ENCODE results near the gene RTTN.

The RTTN gene

DNA sequence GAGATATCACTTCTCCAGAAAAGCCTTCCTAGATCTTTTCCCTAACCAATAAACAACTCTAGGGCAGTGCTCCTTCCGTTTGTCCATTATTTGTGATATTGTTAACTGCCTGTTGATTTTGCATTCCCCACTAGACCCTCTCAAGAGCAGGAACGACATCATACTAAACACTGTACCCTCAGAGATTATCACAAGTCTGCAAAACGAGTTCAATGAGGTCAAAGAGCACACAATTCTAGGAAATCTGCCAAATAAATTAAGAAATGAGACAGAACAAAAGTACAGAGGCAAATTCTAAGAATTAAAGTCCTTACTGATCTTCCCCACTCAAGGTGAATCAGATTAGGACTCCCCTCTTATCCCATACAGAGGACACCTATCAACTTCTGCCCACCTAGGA, 7.6 kb downstream of the RTTN start:
- DNase-seq (ENCODE audit: low read depth), result no peak

DNA sequence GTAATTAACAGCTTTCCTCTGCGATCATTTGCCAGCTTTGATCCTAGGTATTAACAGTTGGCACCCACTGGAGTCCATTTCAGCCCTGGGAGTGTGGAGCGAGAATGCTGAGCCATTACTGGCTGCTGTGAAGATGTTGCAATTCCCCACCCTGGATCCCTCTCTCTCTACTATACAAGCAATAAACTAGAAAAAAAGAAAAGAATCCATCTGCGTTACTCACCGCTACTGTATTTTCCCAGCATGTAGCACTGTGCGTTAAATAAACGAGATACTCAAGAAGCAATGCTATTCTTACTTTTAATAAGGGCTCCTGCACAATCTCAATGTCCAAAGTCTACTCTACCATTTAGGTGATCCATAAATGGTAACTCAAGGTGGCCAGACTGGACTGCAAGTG, 8.5 kb downstream of the RTTN start:
- DNase-seq (ENCODE audit: low read depth), result no peak

DNA sequence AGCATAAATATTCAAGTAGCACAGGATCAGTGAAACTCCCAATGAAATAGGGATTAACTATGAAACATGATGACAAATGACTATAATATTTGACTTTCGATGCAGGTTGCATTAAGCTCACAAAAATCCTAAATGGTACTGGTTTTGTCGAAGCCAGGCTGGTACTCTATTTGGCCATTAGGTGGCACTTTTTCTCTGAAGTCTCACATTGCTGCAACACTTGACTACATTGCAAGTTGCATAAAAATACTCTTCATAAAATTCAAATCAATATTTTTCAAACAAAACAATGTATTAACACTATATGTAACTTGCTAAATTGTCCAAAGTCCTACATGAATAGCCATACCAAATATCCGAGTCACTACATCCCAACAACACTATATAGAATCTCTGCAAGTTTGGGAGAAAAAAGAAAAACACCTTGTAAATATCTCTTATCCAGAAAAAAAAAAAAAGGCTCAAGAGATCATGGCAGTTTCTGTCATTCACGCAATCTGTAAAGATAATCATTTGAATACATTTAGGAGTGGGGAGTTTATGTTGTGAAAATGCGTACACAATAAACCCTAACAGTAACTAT, 9.5 kb downstream of the RTTN start:
- no peak for DNase-seq (ENCODE audit: low read depth)

DNA sequence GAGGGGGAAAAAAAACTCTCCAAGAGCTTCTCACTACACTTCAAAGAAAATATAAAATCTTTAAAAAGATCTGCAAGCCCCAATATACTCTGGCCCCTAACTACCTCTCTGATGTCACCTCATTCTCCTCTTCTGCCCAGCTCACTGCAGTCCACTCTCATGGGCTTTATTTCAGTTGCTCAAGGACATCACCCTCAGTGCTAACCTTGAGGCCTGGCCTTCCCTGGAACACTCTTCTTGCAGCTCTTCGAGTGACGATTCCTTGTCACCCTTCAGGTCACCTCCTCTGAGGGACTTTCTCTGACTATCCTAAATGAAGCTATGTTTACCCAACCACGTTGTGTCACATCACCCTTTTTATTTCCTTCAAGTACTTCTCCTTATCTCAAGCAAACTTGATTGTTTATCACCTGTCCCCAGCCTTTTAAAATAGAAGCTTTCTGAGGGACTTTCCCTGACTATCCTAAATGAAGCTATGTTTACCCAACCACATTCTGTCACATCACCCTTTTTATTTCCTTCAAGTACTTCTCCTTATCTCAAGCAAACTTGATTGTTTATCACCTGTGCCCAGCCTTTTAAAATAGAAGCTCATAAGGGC, 10.4 kb downstream of the RTTN start:
- no peak for DNase-seq (ENCODE audit: low read depth)

DNA sequence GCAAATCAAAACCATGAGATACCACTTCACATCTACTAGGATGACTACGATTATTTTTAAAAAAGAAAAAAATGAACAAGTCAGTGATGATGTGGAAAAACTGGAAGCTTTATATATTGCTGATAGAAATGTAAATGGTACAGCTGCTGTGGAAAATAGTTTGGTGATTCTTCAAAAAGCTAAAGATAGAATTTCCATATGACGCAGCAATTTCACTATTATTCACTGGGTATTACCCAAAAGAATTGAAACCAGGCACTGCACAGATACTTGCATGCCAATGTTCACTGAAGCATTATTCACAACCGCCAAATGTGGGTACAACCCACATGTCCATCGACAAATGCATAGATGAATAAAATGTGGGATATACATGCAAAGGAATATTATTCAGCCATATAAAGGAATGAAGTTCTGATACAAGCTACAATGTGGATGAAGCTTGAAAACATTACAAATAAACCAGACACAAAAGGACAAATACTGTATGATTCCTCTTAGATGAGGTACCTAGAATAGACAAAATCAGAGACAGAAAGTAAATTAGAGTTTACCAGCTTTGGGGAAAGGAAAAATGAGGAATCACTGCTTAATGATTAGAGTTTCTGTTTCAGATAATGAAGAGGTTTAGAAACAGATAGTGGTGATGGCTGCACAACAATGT, 11.1 kb downstream of the RTTN start:
- DNase-seq (ENCODE audit: low read depth), result no peak

DNA sequence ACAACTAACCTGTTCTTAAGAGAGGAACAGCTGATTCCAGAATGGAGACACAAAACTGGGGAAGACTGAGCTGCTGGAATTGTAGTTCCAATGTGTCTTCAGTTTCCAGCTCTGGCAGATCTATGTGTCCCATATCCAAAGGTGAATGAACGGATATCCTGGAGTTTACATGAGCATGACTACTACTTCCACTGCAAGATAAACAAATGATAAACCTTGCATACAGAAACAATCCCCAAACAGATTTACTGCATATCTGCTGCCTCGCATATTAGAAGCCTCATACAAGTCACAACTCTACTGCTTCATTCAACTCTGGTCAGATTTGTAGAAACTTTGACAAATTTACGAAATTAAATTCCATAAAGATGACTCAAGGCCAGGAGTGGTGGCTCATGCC, 15.0 kb downstream of the RTTN start:
- no peak for DNase-seq (ENCODE audit: low read depth)

DNA sequence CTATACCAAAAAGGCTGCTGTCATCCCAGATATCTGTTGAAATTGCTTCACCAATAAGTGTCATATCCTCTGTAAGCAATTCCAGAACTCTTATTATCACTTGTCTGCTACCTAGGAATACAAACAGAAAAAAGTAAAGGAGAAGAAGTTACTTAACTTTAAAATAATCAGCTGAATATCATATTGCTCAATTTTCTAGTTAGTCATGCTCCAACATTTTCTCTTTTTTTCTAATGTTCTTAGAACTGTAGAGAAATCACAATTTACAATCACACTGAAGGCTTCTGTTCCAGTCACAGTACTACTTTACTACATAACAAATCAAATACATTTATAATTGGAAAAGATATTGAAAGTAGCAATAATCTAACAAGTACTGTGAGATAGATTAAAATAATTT, 17.4 kb downstream of the RTTN start:
- no peak for DNase-seq (ENCODE audit: low read depth)

DNA sequence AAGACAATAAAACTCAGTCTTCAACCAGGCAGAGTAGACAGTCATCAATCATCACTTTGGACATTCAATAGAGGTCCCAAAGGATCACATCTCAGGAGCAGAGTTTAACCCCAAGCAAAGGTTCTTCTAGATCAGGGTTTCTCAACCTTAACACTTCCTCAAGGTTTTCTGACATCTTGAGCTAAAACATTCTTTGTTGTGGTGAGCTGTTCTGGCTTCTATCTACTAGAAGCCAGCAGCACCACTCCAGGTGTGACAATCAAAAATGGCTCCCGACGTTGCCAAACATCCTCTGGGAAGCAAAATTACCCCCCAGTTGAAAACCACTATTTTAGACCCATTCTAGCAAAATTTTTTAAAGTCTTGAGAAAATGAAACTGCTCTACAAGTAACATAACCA, 22.0 kb downstream of the RTTN start:
- no peak for DNase-seq (ENCODE audit: low read depth)

DNA sequence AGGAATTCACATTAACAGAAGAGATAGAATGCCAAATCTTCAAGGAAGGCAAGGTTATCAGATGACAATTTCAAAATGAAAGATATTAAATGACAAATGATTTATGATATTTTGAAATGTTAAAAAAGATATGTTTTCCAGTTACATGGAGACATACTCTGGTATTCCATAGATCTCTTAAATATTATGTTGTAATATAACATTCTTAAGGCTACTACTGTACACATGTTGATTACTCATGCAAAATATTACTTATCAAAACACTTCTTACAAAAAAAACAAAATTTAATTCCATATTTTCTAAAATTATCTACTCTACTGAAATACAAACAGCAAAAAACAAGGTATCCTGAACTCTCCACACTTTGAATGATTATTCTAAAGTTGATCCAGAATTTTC, 22.9 kb downstream of the RTTN start:
- no peak for DNase-seq (ENCODE audit: low read depth)

DNA sequence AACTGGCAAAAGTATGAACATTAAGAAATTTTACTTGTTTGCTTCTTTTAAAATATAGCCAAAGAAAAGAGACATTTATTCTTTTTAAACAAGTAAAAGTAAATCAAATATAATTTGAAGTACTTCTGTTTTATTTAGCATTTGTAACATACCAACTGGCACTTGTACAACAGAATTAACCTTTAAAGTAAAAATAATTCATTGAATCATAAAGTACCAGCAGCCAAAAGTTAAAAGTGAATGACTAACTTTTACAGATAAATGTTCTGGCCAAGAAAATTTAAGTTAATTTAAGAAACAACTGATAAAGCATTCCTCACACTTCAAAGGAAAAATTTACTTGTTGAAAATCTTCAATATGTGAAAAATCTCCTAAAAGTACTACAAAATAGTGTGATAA, 23.8 kb downstream of the RTTN start:
- DNase-seq (ENCODE audit: low read depth), result no peak

DNA sequence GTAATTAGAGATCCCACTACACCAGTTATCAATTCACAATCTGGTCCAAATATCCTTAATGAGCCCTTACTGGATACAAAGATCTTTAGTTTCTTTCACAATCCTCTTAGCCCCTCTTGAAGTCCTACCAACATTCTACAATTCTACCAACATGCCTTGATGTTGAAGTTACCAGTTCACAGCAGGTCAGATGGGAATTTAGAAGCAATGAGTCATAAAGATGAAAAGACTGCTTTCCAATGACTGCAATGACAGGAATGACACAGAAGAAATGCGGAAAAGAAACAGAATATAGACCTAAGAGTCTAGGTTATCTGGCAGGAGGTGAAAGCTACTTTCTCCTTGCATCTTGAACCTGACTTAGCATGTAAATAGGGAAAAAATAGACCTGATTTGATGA, 24.5 kb downstream of the RTTN start:
- DNase-seq (ENCODE audit: low read depth), result peak; percentile 66

DNA sequence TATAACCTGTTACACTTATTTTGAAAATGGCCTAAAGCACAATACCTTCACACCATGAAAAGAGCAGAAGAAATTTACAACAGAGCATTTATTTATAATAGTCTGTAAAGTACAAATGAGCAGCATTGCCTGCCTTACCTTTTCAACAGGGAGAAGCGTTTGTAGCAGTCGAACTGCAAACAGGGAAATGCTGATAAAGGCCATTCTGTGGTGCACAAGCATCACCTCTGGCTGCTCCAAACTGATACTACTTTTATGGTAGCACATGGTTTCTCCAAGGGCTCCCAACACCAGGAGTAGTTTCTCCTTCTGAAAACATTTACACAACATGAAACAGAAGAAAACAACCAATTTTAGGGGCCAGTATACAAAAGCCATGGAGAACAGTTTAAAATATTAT, 28.9 kb downstream of the RTTN start:
- no peak for DNase-seq (ENCODE audit: low read depth)

DNA sequence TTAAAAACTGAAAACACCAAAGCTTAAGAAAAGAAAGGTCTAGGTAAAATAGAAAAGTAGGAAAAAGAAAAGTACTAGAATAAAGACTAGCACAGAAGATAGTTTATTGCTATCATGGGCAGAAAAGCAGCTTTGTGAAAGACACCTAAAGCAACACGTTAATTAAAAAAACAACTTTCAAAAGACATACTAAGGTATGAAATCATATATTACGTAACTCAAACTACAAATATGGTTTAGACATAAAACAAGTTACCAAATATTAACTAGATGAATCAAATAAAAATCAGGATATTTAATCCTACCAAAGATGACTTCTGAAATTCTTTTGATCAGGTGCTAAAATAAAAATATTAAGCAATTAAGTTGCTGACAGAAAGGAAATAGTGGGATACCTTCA, 30.3 kb downstream of the RTTN start:
- no peak for DNase-seq (ENCODE audit: low read depth)

DNA sequence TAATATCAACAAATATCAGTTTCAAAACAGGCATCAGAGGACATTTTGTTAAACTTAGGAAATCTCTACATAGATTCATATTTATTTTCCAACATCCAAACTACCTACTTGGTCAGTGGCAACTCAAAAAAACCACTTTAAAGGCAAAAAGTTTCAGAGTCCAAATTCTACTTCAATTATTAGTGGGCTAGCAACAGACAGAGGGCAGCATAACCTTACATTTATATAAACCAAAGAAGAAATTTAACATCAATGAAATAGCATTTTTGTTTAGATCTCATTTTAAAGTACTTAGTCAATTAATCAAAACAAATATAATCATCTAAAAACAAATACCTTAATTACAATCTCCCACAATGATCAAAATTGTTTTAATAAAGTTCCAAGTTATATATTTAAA, 33.3 kb downstream of the RTTN start:
- DNase-seq (ENCODE audit: low read depth), result no peak

DNA sequence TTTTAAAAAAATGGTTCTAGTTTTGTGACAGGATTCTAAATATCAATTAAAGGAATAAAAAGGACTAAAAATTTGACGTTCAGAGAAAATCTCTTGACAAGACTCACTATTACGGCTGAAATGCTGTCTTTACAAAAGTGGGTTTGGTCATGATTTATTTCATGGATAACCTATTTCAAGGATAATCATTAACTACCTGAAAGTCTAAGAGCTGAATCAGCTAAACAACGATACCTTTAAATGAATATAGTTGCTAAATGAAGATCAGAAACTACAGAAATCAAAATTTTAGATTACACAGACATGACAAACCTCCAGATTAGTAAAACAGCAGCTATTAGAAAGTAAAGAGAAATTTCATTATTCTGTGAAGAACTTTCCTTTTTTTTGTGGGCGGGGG, 35.7 kb downstream of the RTTN start:
- no peak for DNase-seq (ENCODE audit: low read depth)

DNA sequence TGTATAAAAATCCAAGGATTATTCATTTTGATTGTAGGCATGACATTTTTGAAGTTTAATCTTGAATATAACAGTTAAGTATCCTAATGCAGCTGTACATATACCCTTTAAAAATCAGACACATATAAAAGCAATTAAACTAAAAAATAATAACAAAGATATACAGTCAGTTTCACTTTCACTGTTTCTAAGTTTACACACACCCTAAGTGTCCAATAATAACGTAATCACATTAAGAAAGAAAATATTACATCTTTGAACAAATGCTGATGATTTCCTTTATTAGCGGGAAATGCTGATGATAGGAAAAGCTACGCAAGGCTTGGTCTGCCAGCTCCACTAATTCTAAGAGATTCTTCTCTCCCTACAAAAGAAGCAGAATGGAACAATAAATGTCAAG, 38.8 kb downstream of the RTTN start:
- DNase-seq (ENCODE audit: low read depth), result no peak

DNA sequence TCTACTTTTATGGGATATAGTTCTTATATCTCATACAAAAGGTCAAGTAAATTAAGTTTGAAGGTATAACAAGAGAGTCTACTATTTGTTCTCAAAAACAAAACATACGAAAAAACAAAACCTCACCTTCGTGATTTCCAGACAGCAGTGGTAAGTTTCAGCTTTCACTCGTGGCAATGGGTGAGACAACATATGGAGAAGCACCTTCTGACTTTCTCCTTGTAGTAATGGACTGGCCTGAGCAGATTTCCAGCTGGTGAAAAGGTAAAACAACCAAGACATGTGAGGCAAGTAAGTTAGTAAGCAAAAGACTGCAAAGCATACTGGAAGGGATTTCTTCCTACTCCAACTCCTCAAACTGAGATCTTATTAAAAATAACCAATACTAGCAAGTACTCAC, 39.6 kb downstream of the RTTN start:
- no peak for DNase-seq (ENCODE audit: low read depth)

DNA sequence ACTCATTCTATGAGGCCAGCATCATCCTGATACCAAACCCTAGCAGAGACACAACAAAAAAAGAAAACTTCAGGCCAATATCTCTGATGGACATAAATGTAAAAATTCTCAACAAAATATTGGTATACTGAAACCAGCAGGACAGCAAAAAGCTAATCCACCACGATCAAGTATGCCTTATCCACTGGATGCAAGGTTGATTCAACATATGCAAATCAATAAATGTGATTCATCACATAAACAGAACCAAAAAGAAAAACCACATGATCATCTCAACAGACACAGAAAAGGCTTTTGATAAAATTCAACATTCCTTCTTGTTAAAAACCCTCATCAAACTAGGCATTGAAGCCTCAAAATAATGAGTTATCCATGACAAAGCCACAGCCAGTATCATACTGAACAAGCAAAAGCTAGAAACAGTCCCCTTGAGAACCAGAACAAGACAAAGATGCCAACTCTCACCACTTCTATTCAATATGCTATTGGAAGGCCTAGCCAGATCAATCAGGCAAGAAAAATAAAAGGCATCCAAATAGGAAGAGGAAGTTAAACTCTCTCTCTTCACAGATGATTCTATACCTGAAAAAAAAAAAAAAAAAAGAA, 45.3 kb downstream of the RTTN start:
- no peak for DNase-seq (ENCODE audit: low read depth)

DNA sequence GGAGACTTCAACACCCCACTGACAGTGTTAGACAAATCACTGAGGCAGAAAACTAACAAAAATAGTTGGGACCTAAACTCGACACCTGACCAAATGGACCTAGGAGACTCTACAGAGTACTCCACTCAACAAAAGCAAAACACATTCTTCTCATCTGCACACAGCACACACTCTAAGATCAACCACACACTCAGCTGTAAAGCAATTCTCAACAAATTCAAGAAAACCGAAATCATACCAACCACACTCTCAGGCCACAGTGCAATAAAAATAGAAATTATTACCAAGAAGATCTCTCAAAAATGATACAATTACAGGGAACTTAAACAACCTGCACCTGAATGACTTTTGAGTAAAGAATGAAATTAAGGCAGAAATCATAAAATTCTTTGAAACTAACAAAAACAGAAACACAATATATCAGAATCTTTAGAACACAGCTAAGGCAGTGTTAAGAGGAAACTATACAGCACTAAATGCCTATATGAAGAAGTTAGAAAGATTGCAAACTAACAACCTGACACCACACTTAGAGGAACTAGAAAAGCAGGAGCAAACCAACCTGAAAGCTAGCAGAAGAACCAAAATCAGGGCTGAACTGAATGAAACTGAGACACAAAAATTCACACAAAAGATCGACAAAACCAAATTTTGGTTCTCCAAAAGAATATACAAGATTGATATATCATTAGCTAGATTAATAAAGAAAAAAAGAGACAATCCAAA, 46.3 kb downstream of the RTTN start:
- DNase-seq (ENCODE audit: low read depth), result no peak

DNA sequence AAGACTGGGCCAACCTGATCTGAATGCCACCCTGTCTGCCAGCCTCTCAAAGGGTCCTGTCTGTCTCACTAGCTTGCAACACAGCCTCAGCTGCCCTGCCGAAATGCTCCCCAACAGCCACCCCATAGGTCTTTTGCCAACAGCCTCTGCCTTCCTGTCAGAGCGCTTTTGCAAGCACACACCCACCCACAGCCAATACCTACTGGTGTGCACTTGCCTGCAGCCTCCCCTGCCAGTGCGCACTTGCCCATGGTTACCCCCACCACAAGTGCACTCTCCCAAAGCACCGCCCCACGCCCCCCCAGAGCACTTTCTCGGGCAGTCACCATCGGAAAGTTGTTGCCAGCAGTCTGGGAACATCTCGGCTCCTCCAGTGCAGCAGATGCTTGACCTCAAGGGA, 48.6 kb downstream of the RTTN start:
- DNase-seq (ENCODE audit: low read depth), result no peak

DNA sequence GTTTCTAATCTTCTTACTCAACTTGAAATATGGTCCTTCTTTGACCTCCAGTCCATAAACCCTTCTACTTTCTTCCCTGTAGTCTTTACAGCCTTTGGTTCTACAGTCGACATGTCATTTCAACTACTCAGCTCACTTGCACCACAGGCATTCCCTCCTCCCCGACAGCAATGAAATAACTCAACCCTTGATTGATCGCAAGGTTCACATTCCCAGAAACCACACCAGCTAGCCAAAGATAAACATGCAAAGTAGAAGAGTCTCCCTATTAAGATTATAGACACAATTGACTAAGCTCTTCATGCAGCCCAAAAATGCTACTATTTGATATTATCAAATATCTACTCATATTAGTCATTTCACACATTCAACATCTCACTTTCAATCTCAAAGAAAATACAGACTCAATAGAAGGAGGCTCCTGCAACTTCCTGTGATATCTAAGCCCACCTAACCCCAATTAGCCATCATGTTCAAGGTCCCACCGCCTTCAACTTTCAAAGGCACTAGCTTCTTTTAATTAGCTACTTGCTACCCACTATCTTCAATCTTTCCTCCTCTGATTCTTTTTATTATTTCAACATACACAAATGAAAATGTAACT, 50.8 kb downstream of the RTTN start:
- DNase-seq (ENCODE audit: low read depth), result peak; percentile 87

DNA sequence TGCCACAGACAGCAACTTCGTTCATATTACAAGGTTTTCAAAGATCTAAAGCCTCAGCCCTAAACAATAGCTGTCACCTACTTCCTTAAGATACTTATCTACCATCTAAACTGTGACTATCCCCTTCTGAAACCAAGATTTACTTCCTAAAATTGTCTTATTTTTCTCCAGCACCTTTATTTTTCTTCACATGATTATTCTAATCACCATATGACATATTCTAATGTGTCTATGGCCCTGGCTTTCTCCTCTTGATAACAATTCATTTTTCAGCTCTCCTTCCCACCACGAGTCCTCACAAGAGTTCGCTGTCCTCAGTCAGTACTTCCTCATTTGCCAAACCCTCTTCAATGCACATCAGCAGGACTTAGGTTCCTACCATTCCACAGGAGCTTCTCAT, 53.9 kb downstream of the RTTN start:
- no peak for DNase-seq (ENCODE audit: low read depth)

Measured in HS-27A (cell line).